Transverse colon (tissue), 4 donors: ENCODE data around the gene BORCS5.

ENCODE experiments used
- CTCF ChIP-seq, 5 experiments: fragments of 200-600 bp in 3 of 5; fragments of 450-650 bp in 2 of 5; sonication (generic) in 3 of 5; IDR thresholded peaks; 1 replicate in 2 of 5; 2 replicates in 3 of 5; pipeline ENCODE4 v1.5.1; 2016 to 2017; ENCODE audit warnings: antibody characterized with exemption in 5 of 5, inconsistent platforms in 3 of 5, mild to moderate bottlenecking in 2 of 5, moderate library complexity in 1 of 5
- EP300 ChIP-seq: sonication (generic); formaldehyde crosslinking; IDR thresholded peaks from one replicate; pipeline ENCODE4 v1.6.1; 2017; ENCODE audit warnings: antibody characterized with exemption, low read depth
- POLR2A ChIP-seq: fragments of 450-650 bp; IDR thresholded peaks from one replicate; pipeline ENCODE4 v1.6.1; 2016; ENCODE audit warnings: antibody characterized with exemption, mild to moderate bottlenecking, moderate library complexity
- POLR2AphosphoS5 ChIP-seq, 3 donors: sonication (generic); formaldehyde crosslinking; IDR thresholded peaks; one replicate each; pipeline ENCODE4 v1.6.1; 2016; ENCODE audit warnings: antibody characterized with exemption in 3 of 3

- TF ChIP-seq POLR2A (no peak), CTCF (IDR thresholded peaks at IDR 0.05) (no peak), EP300 (no peak), POLR2AphosphoS5 (IDR thresholded peaks at IDR 0.05) (no peak)
Measured at GRCh38 chr12:12323118-12323517, 33.8 kb upstream of the BORCS5 start.
